ENCODE measurements around the gene CNGB1.

DNA sequence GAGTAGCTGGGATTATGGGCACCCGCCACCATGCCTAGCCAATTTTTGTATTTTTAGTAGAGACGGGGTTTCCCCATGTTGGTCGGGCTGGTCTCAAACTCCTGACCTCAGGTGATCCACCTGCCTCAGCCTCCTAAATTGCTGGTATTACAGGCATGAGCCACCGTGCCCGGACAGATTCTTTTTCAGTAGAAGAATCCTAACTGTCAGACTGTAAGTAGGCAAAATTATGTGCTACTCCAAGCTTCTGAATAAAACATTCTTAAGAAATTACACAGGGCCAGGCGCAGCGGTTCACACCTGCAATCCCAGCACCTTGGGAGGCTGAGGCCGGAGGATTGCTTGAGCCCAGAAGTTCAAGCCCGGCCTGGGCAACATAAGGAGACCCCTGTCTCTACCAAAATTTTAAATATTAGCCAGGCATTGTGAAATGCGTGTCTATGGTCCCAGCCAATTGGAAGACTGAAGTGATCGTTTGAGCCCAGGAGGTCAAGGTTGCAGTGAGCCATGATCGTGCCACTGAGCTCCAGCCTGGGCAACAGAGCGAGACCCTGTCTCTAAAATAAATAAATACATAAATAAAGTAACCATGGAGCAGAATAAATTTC, 101.9 kb downstream of the CNGB1 start:
- TF ChIP-seq, protein P1, sequence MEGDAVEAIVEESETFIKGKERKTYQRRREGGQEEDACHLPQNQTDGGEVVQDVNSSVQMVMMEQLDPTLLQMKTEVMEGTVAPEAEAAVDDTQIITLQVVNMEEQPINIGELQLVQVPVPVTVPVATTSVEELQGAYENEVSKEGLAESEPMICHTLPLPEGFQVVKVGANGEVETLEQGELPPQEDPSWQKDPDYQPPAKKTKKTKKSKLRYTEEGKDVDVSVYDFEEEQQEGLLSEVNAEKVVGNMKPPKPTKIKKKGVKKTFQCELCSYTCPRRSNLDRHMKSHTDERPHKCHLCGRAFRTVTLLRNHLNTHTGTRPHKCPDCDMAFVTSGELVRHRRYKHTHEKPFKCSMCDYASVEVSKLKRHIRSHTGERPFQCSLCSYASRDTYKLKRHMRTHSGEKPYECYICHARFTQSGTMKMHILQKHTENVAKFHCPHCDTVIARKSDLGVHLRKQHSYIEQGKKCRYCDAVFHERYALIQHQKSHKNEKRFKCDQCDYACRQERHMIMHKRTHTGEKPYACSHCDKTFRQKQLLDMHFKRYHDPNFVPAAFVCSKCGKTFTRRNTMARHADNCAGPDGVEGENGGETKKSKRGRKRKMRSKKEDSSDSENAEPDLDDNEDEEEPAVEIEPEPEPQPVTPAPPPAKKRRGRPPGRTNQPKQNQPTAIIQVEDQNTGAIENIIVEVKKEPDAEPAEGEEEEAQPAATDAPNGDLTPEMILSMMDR (IDR thresholded peaks at IDR 0.05; ENCODE audit: low read length), result no peak
- TF ChIP-seq EZH2 (IDR thresholded peaks at IDR 0.05; ENCODE audit: borderline replicate concordance, low read length), result no peak

Data from OCI-LY1 (cell line).